ENCODE results near the gene SYNPO.

Gene SYNPO, protein sequence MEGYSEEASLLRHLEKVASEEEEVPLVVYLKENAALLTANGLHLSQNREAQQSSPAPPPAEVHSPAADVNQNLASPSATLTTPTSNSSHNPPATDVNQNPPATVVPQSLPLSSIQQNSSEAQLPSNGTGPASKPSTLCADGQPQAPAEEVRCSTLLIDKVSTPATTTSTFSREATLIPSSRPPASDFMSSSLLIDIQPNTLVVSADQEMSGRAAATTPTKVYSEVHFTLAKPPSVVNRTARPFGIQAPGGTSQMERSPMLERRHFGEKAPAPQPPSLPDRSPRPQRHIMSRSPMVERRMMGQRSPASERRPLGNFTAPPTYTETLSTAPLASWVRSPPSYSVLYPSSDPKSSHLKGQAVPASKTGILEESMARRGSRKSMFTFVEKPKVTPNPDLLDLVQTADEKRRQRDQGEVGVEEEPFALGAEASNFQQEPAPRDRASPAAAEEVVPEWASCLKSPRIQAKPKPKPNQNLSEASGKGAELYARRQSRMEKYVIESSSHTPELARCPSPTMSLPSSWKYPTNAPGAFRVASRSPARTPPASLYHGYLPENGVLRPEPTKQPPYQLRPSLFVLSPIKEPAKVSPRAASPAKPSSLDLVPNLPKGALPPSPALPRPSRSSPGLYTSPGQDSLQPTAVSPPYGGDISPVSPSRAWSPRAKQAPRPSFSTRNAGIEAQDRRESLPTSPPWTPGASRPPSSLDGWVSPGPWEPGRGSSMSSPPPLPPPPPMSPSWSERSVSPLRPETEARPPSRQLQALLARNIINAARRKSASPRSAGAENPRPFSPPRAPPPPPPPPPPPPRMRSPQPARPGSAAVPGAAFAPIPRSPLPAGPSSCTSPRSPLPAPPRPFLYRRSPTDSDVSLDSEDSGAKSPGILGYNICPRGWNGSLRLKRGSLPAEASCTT

DNA sequence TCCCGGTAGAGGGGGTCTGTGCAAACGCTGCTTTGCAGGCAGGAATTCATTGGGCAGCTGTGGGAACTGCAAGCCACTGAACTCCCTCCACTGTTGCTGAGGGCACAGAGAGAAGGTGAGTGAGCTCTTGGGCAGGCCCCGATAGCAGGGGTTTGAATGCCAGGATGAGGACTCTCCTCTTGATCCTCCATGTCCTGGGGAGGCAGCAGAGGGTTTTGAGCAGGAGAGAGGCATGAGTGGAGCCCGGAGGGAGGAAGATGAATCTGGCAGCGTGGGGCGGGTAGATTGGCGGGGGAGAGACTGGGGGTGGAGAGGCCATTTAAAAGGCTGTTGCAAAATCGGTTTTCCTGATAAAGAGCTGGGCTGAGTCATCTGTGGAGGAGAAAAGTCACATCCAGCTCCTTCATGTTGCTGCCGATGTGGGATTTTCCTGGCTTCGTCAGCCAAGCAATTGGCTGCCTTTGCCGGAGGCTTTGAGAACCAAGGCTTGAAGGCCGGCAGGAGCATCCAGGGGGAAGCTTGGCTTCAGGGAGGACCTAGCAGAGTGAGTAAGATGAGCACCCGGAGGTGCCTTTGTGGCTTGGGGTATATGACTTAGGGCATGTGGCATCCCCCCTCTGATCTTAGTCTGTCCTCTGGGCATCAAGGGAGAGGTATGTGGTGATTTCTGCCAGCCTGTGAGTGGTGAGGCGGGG, at the start of gene SYNPO:
Gene SYNPO, plus strand, starts transcription at position 350 of the 695 bp plus-strand sequence. CDS start 7,616 bp downstream, outside the sequence.
- DNase-seq (ENCODE audit: low read depth in 2 of 2): no peak

DNA sequence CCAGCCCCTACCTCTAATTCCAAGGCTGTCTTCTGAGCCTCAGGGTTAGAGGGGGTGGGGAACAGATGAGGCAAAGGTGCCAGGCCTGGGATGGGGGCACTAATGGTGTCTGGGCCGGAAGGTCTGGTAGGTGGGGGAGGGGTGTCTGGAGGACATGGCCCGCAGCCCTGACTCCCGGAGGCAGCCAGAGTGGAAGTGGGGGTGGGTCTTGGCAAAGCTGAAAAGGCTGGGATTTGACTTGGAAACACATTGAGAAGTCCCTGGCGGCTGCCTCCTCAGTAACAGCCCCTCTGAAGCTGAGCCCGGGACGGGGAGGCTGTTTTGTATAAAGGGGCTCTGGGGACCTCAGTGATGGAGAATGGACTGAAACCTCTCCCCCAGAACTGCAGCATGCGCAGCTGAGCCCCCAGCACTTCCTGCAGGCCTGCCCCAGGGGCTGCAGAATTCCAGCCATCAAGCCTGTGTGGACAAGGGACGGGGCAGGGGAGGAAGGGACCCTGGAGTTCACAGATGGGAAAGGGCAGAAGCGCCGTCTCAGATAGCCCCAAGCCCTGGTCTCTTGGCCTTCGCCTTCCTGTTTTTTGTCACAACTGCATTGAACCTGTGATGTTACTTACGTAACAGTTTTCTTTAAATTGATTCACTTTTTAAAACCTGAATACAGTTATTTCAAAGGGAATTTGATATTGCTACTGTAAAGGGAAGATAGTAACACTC, 49.3 kb upstream of the SYNPO start:
- DNase-seq (ENCODE audit: low read depth in 2 of 2): no peak

DNA sequence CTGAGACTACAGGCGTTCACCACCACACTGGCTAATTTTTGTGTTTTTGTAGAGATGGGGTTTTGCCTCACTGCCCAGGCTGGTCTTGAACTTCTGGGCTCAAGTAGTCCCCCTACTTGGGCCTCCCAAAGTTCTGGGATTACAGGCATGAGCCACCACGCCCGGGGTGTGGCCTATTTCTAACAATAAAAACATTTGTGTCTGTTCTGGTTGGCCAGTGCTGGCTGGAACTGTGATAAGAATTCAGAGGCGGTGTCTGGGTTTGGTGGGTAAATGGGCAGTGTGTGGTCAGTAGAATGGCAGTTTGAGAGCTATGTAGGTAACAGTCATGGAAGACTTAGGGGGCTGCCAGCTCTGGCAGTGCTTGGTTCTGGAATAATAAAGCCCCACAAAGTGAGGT, 46.9 kb upstream of the SYNPO start:
- DNase-seq (ENCODE audit: low read depth in 2 of 2): no peak

DNA sequence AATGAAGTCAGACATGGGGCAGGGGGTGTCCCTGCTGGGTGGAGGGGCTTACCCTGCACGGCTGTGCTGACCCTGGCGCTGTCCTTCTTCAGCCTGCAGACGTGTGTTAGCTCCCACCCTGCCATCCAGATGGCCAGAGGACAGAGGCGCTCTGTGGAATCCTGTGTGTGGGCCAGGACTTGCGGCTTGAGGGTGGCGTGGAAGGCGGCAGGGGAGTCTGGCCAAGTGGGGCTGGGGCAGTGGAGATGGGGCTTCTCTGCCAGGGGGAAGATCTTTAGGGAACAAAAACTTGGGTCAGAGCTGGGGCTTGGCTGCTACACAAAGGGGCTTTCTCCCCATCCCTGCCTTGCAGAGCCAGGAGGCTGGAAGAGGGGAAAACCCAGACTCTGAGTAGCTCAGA, 46.5 kb upstream of the SYNPO start:
- no peak for DNase-seq (ENCODE audit: low read depth in 2 of 2)

DNA sequence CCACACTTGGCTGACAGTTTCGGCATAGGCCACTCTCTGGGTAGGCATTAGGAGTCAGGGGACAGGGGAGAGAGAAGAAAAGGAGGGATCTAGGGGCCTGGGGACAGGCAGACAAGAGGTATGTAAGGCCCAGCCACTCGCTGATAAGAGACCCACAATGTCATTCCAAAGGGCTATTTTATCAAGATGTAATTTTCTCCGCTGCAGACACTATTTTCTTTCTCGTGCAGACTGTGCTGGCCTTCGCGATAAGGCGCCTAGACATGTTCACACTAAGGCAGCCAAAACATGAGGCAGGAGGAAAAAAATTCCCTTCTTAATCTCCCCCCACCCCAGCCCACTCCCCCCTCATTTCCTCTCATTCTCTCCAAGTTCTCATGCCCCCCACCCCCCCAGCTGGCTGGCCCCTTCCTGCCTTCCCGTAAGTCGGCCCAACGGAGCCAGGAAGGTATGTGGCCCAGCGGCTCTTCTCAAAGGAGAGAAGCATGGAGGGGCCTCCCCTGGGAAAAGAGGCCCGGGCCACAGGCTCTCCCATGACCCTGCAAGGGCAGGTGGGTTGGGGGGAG, 44.9 kb upstream of the SYNPO start:
- no peak for DNase-seq (ENCODE audit: low read depth in 2 of 2)

DNA sequence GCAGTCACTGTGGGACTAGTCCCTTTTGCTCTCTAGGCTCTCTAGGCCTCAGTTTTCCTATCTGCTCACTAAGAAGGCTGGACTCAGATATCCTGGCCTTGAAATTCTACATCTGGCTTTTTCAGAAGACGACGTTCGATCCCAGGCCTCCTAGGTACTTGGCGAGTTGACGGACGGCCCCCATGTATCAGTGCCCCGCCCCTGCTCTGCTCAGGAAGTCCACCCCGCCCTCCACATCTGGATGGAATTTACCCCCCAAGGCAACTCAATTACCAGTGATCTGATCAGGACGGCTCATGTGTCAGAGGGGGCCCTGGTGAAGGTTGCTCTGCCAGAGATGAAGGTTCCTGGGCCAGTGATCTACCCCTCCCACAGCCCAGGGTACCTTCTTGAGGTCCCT, 44.1 kb upstream of the SYNPO start:
- DNase-seq (ENCODE audit: low read depth in 2 of 2): no peak

DNA sequence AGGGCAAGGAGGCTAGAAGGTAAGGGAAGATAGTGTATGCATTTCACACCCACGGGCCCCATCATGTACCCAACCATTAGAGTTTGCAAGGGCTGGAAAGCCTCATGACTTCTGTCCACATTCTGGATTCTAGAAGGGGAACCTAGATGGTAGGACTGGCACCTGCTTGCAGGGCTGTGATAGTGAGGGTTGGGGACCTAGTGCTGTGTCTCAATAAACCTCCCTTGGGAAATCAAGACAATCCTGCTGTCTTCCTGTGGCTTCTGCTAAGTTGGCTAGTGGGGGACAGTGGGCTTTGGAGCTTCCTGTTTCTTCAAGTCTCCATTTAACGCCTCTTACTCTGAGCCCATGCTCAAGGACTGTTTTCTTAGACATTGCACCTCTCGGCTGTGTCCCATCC, 43.6 kb upstream of the SYNPO start:
- DNase-seq (ENCODE audit: low read depth in 2 of 2): no peak

DNA sequence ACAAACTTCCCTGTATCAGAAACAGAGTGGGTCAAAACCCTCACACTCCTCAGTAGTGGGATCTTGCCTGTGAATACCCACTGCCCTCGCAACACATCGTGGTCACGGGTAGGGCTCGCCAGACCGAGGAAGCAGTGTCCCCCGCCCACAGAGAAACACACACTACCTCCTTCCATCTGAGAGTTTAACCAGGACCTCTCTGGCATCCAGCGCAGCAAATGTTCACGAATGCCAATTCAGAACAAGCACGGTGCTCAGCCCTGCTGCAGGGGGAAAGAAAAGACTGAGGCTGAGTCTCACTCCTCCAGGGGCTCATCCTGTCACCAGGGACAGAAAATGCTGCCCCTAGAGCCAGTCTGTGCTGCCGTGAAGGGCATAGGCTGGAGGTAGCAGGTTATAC, 42.5 kb upstream of the SYNPO start:
- DNase-seq (ENCODE audit: low read depth in 2 of 2): no peak

DNA sequence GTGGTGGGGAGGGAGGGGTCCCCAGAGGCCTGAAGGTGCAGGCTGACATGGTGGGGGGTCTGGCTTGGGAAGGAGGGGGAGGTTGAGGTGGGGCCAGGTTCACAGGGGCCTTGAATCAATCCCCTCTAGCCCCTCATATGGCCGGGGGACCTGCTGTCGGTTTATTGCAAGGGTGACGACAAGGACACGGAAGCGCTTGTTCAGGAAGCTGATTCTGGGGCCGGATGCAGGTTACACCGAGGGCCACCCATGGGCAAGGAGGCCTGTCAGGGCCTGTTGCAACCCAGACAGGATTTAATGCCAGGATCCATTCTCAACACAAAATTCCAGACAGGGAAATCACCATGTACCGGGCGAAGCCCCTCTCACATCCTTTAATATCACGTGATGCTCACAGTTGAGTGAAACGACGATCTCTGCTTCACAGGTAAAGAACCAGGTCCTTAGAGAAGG, 41.6 kb upstream of the SYNPO start:
- no peak for DNase-seq (ENCODE audit: low read depth in 2 of 2)

DNA sequence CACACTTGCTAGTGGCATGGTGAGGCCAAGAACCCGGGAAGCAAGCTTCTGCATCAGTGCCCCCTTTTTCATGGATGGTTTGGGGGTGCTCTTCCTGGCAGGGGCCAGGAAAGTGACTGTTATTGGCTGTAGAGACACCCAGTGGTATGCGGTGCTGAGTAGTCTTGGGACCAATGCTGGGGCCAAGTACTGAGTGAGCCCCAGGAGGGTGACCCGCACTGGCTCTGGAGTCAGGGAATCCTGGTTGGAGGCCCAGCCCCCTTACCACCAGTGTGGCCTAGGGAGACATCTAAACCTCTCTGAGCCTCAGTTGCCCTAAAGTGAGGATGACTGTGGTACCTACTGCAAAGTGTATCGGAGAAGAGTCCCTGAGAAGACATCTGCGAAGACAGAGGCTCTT, 41.2 kb upstream of the SYNPO start:
- DNase-seq (ENCODE audit: low read depth in 2 of 2): no peak

DNA sequence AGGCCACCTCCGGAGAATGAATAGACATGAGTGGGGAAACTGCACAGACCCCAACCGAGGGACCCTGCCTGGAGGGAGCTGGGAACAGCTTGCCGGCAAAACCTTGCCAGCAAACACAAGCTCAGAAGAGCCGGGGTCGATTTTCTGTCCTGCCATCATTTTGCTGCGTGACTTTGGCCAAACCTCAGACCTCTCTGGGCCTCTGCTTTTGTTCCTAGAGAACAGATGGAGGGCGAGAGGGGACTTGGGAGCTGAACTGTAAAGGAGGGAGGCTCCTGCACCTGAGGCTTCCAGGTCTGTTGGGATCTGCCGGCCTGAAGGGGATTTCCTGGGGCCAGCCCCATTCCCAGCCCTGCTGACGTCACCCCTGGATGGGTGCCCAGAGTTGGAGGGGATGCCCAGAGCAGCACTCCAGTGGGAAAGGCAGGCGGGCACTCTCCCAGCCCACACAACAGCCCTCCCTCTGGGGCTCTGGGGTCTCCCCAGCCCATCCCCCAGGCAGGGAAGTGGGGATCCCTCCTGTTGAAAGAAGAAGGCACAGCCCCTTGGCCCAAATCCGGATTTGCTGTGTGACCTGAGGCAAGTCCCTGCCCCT, 40.4 kb upstream of the SYNPO start:
- no peak for DNase-seq (ENCODE audit: low read depth in 2 of 2)

DNA sequence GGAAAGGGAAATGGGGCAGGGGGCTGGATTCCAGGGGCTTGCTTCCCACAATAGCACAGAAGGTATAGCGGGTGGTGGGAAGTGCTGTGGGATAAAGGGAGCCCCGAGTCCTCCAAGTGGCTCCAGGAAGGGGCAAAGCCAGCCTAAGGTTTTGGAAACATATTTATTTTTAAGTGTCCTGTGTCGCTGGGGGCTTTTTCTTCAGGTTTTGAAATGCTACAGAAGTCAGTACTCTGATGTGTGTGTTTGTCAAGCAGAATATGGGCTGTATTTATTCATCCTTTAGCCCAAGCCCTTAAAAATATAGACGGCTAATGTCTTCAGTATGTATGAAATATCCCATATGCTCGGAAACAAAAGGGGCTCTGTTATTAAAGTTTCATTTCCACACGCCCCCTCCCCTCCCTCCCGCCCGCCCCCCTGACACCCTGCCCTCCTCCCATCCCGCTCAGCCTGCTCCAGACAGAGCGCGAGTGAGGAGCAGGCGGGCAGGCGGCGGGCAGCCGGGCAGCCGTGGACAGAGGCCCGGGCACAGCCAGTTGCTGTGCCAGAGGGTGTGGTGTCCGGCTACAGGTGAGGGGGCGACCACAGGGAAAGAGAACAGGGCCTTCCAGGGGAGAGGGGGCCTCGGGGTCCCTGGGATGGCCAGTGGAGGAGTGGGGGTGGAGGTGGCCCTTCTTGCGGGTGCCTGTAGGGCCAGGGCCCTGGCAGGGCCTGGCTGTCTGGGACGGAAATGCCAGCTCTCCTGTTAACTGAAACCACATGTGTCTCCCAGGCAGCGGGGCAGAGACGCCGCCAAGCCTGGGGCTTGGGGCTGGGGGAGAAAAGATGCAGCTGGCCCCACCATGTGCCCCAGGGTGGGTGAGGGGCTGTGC, 39.6 kb upstream of the SYNPO start:
- DNase-seq (ENCODE audit: low read depth in 2 of 2): no peak

DNA sequence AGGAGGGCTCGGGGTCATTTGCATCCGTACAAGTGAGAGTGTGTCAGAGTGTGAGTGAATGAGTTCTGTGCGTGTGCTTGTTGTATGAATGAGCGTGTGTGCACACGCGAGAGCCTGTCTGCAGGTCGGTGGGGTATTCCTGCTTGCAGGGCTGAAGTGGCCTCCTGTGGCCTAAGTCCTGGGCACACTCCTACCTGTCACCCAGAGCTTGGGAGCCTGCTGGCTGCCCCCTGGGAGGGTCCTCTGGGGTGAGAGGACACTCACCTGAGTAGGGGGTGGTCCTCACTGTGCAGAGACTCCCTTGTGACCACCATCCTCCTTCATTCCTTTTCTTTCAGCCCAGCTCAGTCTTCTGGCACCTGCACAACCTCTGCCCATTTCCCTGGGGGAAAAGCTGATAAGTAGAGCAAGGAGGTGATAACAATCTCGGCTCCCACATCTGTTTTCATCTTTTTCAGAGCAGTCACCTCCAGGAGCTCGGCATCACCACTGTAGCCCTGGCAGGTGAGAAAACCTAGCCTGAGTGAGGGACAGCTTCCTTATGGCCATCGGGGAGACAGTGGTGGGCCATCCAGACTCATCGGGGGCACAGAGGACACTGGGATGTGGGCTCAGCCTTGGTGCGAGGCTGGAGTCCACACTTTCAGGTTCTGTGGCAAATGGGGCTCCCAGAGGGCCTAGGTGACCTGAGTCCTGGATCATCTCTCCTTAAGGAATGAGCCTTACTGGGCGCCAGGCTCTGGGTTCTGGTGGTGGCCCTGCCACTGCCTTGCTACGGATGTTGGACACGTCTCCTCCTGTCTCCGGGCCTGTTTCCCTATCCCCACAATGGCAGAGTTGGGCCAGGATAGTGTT, 38.7 kb upstream of the SYNPO start:
- no peak for DNase-seq (ENCODE audit: low read depth in 2 of 2)

DNA sequence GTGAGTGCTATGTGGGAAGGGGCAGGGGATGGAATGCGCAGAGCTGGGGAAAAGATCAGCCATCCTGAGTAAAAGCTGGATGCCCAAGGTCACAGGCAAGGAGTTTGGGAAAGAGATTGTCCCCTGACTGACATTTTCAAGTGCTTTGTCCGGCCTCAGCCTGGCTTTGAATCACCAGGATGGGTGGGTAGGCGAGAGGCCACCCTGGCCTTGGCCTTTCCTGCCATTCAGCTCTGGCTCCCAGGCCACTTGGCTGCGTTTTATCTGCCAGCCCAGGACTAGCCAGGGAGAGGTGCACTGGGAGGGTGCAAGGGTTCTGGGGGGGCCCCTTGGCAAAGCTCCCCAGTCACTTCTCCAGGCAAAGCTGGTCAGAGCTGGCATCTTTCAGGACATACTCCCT, 37.4 kb upstream of the SYNPO start:
- no peak for DNase-seq (ENCODE audit: low read depth in 2 of 2)

DNA sequence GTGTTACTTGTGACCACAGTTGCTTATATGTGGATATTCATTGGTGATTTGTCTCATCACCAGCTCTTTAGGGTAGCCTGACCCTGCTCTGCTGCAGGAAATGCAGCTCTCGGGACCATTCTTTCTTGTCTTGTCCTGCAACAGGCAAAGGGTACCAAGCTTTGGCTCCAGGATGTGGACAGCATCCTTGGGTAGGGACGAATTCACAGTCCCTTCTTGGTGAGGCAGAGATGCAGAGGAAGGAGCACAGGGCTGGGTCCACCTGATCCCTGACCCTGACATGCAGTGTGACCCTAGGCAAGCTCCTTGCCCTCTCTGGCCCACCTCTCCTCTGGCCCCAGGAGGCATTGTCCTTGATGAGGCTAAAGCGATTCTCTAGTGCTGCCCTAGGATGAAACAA, 37.0 kb upstream of the SYNPO start:
- DNase-seq (ENCODE audit: low read depth in 2 of 2): no peak

DNA sequence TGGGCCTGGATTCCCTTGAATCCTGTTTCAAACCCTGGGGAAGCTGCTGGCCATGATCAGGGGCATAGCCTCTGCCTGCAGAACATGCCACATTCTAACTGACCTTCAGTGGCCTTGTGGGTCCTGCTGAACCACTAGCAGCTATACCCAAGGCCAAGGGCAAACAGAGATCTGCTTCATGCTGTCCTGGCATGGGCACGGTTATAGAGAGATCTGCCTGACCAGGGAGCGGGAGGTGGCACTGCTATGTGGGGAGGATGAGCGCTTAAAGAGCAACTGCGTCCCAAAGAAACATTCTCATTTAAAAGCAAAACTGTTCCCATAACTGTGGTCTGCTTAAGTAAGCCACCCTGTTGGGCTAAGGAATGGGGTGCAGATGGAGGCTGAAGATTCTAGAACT, 36.5 kb upstream of the SYNPO start:
- no peak for DNase-seq (ENCODE audit: low read depth in 2 of 2)

DNA sequence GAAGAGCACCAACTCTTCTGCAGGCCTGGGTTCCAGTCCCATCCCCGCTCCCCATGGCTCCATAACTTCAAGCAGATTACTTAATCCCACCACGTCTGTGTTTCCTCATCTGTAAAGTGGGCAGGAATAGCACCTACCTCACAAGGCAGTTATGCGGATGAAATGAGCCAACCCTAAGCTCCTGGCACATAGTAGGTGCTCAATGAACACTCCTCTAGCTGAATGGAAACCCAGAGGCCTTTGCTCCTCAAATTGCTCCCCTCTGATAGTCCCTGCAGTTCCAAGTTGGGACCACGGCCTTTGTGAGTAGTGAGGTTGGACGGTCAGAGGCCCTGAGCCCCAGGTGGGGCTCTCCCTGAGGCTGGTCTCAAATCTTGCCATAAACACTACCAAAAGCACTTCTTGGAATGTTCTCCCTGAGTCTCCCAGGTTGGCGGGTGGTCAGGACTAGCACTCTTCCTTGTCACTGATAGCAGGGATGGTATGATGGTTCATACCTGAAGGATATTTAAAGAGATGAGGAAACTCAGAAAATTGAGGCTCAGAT, 35.5 kb upstream of the SYNPO start:
- no peak for DNase-seq (ENCODE audit: low read depth in 2 of 2)

DNA sequence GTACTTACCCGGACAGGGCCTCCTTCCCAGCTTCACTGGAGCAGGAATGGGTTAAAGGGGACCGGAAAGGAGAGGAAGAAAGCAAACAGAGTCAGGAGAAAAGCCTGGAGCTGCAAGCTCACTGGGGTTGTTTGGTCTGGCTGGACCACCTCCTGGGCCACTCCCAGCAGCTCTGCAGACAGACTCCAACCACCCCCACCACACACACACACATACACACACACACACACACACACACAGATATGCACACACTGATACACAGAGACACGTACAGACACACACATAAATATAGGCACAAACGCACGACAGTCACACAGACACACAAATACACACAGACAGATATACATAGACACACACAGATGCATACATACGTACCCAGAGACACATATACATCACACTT, 34.9 kb upstream of the SYNPO start:
- DNase-seq (ENCODE audit: low read depth in 2 of 2): no peak

DNA sequence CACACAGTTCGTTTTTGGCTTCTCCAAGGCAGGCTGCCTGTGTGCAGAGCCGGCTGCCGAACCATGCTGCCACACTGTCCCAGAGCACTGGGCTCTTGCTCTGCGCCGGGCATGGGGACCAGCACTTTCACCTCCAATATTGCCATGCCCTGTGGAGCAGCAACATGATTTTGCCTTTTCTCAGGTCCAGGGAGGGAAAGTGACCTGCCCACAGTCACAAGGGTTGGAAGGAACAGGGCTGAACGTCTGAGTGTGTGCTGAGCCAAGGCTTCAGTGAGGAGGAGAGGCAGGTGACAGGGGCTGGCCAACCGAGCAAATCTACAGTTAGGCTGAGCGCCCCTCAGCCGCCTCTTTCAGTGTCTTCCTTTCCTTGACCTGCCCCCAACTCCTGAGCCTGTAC, 34.0 kb upstream of the SYNPO start:
- no peak for DNase-seq (ENCODE audit: low read depth in 2 of 2)
